Naive thymus-derived CD4-positive, alpha-beta T cell (primary cell): ENCODE data around the gene MRPS25. TPM values are rescaled to one million over a fixed set of nuclear protein-coding genes. Genes with fewer than 3 reads are reported as not detected.
A peak's percentile ranks its signal among the peaks of the same experiment; 100 is the strongest.

ENCODE experiments used
- ATAC-seq: fragments of 150-1000 bp; cut with Tn5 transposase; 2 replicates; pipeline ENCODE4 v1.10.0; 2021; ENCODE audit warnings: mild to moderate bottlenecking, moderate library complexity
- CTCF ChIA-PET: fragments of 350-600 bp; sonication (Branson Sonifier 250); formaldehyde crosslinking; loops from one replicate; lab custom pipeline; 2021; ENCODE audit warnings: antibody characterized with exemption; lab: Charles Lee
- POLR2A ChIA-PET: fragments of 350-600 bp; sonication (Branson Sonifier 250); formaldehyde crosslinking; loops from one replicate; lab custom pipeline; 2021; ENCODE audit warnings: antibody characterized with exemption, inconsistent platforms; lab: Charles Lee
- DNase-seq, 9 donors: peaks; one replicate each; pipeline versions ENCODE4 v3.0.0 to v3.0.0-alpha.2; 2020 to 2022; ENCODE audit warnings: mixed read lengths in 1 of 9
- H3K27ac ChIP-seq: one replicate; pipeline ENCODE4 v1.7.0; 2013; ENCODE audit warnings: mild to moderate bottlenecking, low read depth, low read length, moderate library complexity
- H3K27me3 ChIP-seq, 2 donors: one replicate each; pipeline ENCODE4 v1.7.0; 2013; ENCODE audit warnings: low read length in 2 of 2, mild to moderate bottlenecking in 2 of 2, moderate library complexity in 2 of 2; ENCODE audit not compliant: control insufficient read depth in 2 of 2, insufficient read depth in 2 of 2
- H3K36me3 ChIP-seq, 3 experiments: 1 replicate in 2 of 3; 2 replicates in 1 of 3; pipeline ENCODE4 v1.7.0; 2013; ENCODE audit warnings: low read length in 3 of 3, mild to moderate bottlenecking in 3 of 3, moderate library complexity in 1 of 3; ENCODE audit not compliant: insufficient read depth in 3 of 3, control insufficient read depth in 2 of 3
- H3K4me1 ChIP-seq, 2 donors: one replicate each; pipeline ENCODE4 v1.7.0; 2013; ENCODE audit warnings: low read length in 2 of 2, mild to moderate bottlenecking in 2 of 2, moderate library complexity in 1 of 2; ENCODE audit not compliant: control insufficient read depth in 2 of 2, insufficient read depth in 2 of 2
- H3K4me3 ChIP-seq: 2 replicates; pipeline ENCODE4 v1.7.0; 2013; ENCODE audit warnings: mild to moderate bottlenecking, low read length
- H3K9me3 ChIP-seq, 3 experiments: 1 replicate in 2 of 3; 2 replicates in 1 of 3; pipeline ENCODE4 v1.7.0; 2013; ENCODE audit warnings: low read length in 3 of 3; ENCODE audit not compliant: control insufficient read depth in 2 of 3
- H3K27ac Mint-ChIP-seq, 9 donors: one replicate each; pipeline ENCODE4 v1.8.0; 2020 to 2022; ENCODE audit warnings: mixed read lengths in 9 of 9, mild to moderate bottlenecking in 8 of 9, moderate library complexity in 5 of 9, inconsistent platforms in 2 of 9
- H3K27me3 Mint-ChIP-seq, 5 donors: one replicate each; pipeline ENCODE4 v1.8.0; 2021 to 2022; ENCODE audit warnings: mixed read lengths in 5 of 5, mild to moderate bottlenecking in 1 of 5
- H3K36me3 Mint-ChIP-seq, 5 donors: one replicate each; pipeline ENCODE4 v1.8.0; 2020 to 2022; ENCODE audit warnings: mixed read lengths in 5 of 5, mild to moderate bottlenecking in 3 of 5, inconsistent platforms in 1 of 5
- H3K4me1 Mint-ChIP-seq, 7 donors: one replicate each; pipeline ENCODE4 v1.8.0; 2020 to 2022; ENCODE audit warnings: mixed read lengths in 7 of 7, mild to moderate bottlenecking in 3 of 7, inconsistent platforms in 1 of 7
- H3K4me3 Mint-ChIP-seq, 10 donors: one replicate each; pipeline ENCODE4 v1.8.0; 2020 to 2022; ENCODE audit warnings: mild to moderate bottlenecking in 10 of 10, mixed read lengths in 10 of 10, moderate library complexity in 6 of 10, inconsistent platforms in 2 of 10
- H3K9me3 Mint-ChIP-seq, 11 donors: one replicate each; pipeline ENCODE4 v1.8.0; 2020 to 2022; ENCODE audit warnings: mixed read lengths in 11 of 11, mild to moderate bottlenecking in 4 of 11, inconsistent platforms in 1 of 11, moderate library complexity in 1 of 11
- intact Hi-C, 2 donors: fragments of 100-400 bp; cut with micrococcal nuclease; formaldehyde crosslinking; loops; one replicate each; pipeline ENCODE4 v1.15.1; 2023
- polyA plus RNA-seq, 2 donors: library from polyadenylated mRNA; unstranded; fragments of 300-500 nt; fragmentation: Illumina TruSeq; gene quantifications; one replicate each; pipeline ENCODE4 v1.2.3, GENCODE V29; 2021
- total RNA-seq, 6 experiments: library from RNA in 5 of 6; stranded (reverse) in 5 of 6; gene quantifications; 1 replicate in 5 of 6; 2 replicates in 1 of 6; pipeline ENCODE4 v1.2.3 and lab custom pipeline; 2021 to 2026

The MRPS25 gene
- total and polyA plus RNA-seq, 7 experiments from 2014 or later = 20.2 to 104 (median 68.0) TPM

DNA sequence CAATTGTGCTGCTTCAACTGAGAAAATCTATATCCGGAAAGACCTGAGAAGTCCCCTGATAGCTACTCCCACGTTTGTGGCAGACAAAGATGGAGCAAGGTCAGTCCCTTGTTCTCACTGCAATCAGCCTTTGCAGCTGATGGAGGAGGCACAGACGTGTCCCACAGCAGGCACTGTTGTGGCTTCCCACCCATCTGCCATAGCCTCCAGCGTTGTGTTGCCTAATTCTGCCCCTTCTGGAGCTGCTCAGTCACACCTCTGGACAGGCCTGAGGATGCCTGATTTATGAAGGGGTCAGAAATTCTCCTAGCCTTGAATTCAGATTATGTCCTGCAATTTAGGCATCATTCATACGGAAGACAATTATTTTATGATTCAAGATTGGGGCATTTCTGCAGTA is 41.9 kb downstream of the MRPS25 start:
- no peak overlapping the region for H3K27ac ChIP-seq
- H3K36me3 ChIP-seq = peaks cover 9 to 82% (median 22%) of the 10 kb centered on the region in 3 experiments
- intact Hi-C loops = no loop called here
- POLR2A ChIA-PET = no interaction called here
- H3K9me3 ChIP-seq = no peaks in the 10 kb centered on the region
- Mint-ChIP-seq H3K9me3 (no peaks in the 10 kb centered on the region), H3K4me3 (no peak overlapping the region), H3K4me1 (peaks cover 0 to 4% (median 0%) of the 10 kb centered on the region in 7 donors), H3K27me3 (no peaks in the 10 kb centered on the region), H3K36me3 (peaks cover 15 to 57% (median 27%) of the 10 kb centered on the region in 5 donors), H3K27ac (no peak overlapping the region)
- H3K27me3 ChIP-seq = no peaks in the 10 kb centered on the region
- DNase-seq (no peak), ATAC-seq (no peak)
- no peaks in the 10 kb centered on the region for H3K4me1 ChIP-seq
- H3K4me3 ChIP-seq = no peak overlapping the region
- CTCF ChIA-PET = no interaction called here

DNA sequence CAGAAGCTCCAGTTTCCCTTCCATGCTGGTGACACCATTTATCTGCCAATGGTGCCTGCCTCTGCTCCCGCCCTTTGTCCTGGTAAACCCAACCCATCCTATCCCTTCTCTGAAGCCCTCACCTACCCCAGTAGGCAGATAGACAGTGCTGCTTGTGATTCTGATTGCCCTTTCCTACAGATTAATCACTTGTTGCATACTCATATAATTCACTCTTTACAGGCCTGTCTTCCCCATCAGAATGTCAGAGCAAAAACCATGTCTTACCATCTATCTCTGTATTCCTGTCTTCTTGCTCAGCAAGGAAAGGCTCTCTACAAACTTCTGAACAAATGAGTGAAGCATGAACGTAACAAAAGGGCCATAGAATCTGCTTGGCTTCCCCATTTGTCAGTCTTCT is 47.9 kb downstream of the MRPS25 start:
- peaks cover 16 to 73% (median 42%) of the 10 kb centered on the region in 5 donors for H3K36me3 Mint-ChIP-seq

DNA sequence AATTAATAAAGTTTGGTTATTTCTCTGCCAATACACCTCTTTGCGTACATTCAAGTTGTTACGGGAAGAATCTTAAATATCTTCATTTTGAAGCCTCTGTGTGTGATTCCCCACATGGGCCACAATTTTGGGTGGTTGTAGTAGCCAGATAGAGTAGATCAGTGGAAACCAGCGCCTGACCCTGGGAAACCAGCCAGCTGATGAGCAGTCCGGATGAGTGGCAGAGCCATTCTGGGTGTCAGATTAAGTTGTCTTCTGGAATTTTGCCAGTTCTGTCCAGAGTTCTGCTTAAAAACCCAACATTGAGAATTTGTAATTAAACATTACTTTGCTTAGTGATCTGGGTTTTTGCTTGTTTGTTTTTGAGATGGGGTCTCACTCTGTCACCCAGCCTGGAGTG is 49.7 kb downstream of the MRPS25 start:
- no peak overlapping the region for H3K4me3 Mint-ChIP-seq
- intact Hi-C loops = no loop called here

More for the DNA sequence above, 47.9 kb downstream of the MRPS25 start:
- Mint-ChIP-seq H3K27me3 (no peaks in the 10 kb centered on the region), H3K9me3 (no peaks in the 10 kb centered on the region), H3K4me3 (no peak overlapping the region), H3K4me1 (no peaks in the 10 kb centered on the region), H3K27ac (peak overlapping the region in 1 of 9 donors; percentile 10)
- POLR2A ChIA-PET = no interaction called here
- Histone ChIP-seq H3K27ac (no peak overlapping the region), H3K4me1 (no peaks in the 10 kb centered on the region), H3K27me3 (no peaks in the 10 kb centered on the region), H3K4me3 (no peak overlapping the region), H3K36me3 (peaks cover 18 to 92% (median 20%) of the 10 kb centered on the region in 3 experiments), H3K9me3 (no peaks in the 10 kb centered on the region)
- CTCF ChIA-PET = no interaction called here
- no peak for ATAC-seq
- intact Hi-C loops = no loop called here
- DNase-seq = no peak

DNA sequence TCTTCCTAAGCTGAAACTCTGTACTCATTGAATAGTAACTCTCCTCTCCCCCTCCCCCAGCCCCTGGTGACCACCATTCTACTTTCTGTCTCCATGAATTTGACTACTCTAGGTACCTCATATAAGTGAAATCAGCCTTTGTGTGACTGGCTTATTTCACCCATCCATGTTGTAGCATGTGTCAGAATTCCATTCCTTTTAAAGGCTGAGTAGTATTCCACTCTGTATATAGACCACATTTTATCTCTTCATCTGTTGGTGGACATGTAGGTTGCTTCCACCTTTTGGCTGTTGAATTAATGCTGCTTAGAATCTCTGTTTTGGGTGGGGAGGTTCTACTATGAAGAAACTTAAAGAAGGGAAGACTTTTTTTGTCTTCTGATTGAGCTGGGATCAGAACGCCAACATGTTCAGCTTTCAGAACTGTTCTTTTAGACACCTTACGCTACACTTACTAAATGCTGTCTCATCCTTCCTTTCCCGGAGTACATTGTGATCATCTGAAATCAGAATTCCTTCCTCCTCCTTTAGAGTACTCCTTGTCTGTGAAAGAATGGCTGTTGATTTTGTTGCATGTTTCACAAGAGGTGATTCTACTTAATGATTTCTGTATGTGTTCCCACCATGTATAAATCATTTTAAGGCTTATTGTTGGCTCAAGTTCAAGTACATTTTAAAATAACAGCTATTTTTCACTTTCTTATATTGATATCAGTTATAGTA is 50.3 kb downstream of the MRPS25 start:
- Histone ChIP-seq H3K4me1 (no peaks in the 10 kb centered on the region), H3K27me3 (no peaks in the 10 kb centered on the region), H3K9me3 (no peaks in the 10 kb centered on the region), H3K27ac (no peak overlapping the region), H3K4me3 (no peak overlapping the region), H3K36me3 (peaks cover 7 to 85% (median 19%) of the 10 kb centered on the region in 3 experiments)
- POLR2A ChIA-PET = interaction anchor here (0.5 kb wide), 1 partner anchor 362 kb away, joined by 3 read pairs; no protein-coding TSS in a partner anchor
- H3K36me3 Mint-ChIP-seq = peaks cover 16 to 67% (median 44%) of the 10 kb centered on the region in 5 donors
- intact Hi-C loops = no loop called here
- H3K4me1 Mint-ChIP-seq = no peaks in the 10 kb centered on the region
- H3K27me3 Mint-ChIP-seq = no peaks in the 10 kb centered on the region
- peak overlapping the region in 2 of 9 donors; percentile 33 to 39 for H3K27ac Mint-ChIP-seq
- CTCF ChIA-PET = no interaction called here
- H3K9me3 Mint-ChIP-seq = no peaks in the 10 kb centered on the region
- DNase-seq (no peak), ATAC-seq (no peak)
- no peak overlapping the region for H3K4me3 Mint-ChIP-seq

More for the DNA sequence above, 49.7 kb downstream of the MRPS25 start:
- no peaks in the 10 kb centered on the region for H3K4me1 Mint-ChIP-seq
- ChIA-PET POLR2A (no interaction called here), CTCF (no interaction called here)
- H3K27ac ChIP-seq = no peak overlapping the region
- no peaks in the 10 kb centered on the region for H3K4me1 ChIP-seq
- peaks cover 7 to 88% (median 21%) of the 10 kb centered on the region in 3 experiments for H3K36me3 ChIP-seq
- no peak for DNase-seq
- no peaks in the 10 kb centered on the region for H3K27me3 Mint-ChIP-seq
- ATAC-seq = no peak
- H3K36me3 Mint-ChIP-seq = peaks cover 16 to 65% (median 47%) of the 10 kb centered on the region in 5 donors
- no peaks in the 10 kb centered on the region for H3K27me3 ChIP-seq
- H3K27ac Mint-ChIP-seq = no peak overlapping the region
- H3K9me3 Mint-ChIP-seq = no peaks in the 10 kb centered on the region
- no peaks in the 10 kb centered on the region for H3K9me3 ChIP-seq
- no peak overlapping the region for H3K4me3 ChIP-seq

DNA sequence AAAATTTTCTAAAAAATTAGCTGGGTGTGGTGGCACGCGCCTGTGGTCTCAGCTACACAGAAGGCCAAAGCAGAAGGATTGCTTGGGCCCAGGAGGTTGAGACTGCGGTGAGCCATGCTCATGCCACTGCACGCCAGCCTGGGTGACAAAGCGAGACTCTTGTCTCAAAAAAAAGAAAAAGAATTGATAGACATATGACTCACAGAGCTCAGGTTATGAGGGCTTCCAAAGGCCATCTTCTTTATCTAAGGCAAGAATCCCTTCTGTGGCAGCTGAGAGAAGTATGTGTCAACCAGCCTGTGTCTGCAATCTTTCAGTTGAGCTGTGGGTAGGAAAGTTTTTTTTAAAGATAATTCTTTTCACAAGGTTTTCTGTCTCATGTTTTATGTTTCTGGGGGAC is 53.9 kb downstream of the MRPS25 start:
- ATAC-seq = no peak
- DNase-seq = no peak
- H3K9me3 ChIP-seq = no peaks in the 10 kb centered on the region
- no peak overlapping the region for H3K4me3 Mint-ChIP-seq
- no peaks in the 10 kb centered on the region for H3K9me3 Mint-ChIP-seq
- CTCF ChIA-PET = interaction anchor here (0.6 kb wide), 1 partner anchor 22 kb away, joined by 4 read pairs; no protein-coding TSS in a partner anchor
- H3K27me3 ChIP-seq = no peaks in the 10 kb centered on the region
- no peak overlapping the region for H3K27ac ChIP-seq
- H3K27me3 Mint-ChIP-seq = no peaks in the 10 kb centered on the region
- intact Hi-C loops = no loop called here
- no peaks in the 10 kb centered on the region for H3K4me1 ChIP-seq
- POLR2A ChIA-PET = no interaction called here
- H3K36me3 Mint-ChIP-seq = peaks cover 18 to 53% (median 31%) of the 10 kb centered on the region in 5 donors
- H3K4me1 Mint-ChIP-seq = peaks cover 0 to 5% (median 0%) of the 10 kb centered on the region in 7 donors
- H3K4me3 ChIP-seq = no peak overlapping the region
- peaks cover 4 to 80% (median 14%) of the 10 kb centered on the region in 3 experiments for H3K36me3 ChIP-seq
- H3K27ac Mint-ChIP-seq = peak overlapping the region in 1 of 9 donors; percentile 19

DNA sequence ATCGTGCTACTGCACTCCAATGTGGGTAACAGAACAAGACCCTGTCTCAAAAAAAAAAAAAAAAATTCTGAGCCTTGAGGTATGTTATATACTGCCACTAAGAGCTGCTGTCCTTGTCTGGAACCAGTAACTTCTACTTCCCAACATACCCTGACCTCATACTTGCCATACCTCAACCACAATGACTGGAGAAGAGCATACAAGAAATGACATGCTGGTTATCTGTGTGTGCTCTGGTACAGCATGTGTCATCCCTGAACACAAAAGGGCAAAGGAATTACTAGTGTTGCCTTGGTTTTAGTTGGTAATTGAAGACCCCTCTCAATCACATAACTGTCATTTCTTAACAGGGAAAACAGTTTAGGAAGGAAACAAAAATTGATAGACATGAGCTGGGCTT is 54.5 kb downstream of the MRPS25 start:
- no peak for DNase-seq
- ATAC-seq = no peak
- Histone ChIP-seq H3K4me1 (no peaks in the 10 kb centered on the region), H3K27me3 (no peaks in the 10 kb centered on the region), H3K4me3 (no peak overlapping the region), H3K36me3 (peaks cover 4 to 81% (median 14%) of the 10 kb centered on the region in 3 experiments), H3K9me3 (no peaks in the 10 kb centered on the region), H3K27ac (no peak overlapping the region)
- peaks cover 18 to 50% (median 29%) of the 10 kb centered on the region in 5 donors for H3K36me3 Mint-ChIP-seq
- H3K4me1 Mint-ChIP-seq = peaks cover 0 to 5% (median 0%) of the 10 kb centered on the region in 7 donors
- peak overlapping the region in 1 of 9 donors; percentile 23 for H3K27ac Mint-ChIP-seq
- intact Hi-C loops = no loop called here
- H3K4me3 Mint-ChIP-seq = no peak overlapping the region
- POLR2A ChIA-PET = interaction anchor here (0.6 kb wide), 1 partner anchor 12 kb away, joined by 3 read pairs; no protein-coding TSS in a partner anchor
- H3K9me3 Mint-ChIP-seq = no peaks in the 10 kb centered on the region
- H3K27me3 Mint-ChIP-seq = no peaks in the 10 kb centered on the region
- CTCF ChIA-PET = no interaction called here
